Neural cell (in vitro differentiated cells): ENCODE results near the gene MYO18B.

Source experiments
- EP300 ChIP-seq: fragments of 450-650 bp; conservative IDR thresholded peaks from 2 replicates; pipeline ENCODE4 v1.6.1; 2014; ENCODE audit warnings: antibody characterized with exemption, mild to moderate bottlenecking, moderate library complexity; ENCODE audit not compliant: poor library complexity, severe bottlenecking
- EZH2 ChIP-seq: fragments of 200-600, 300-800 bp; shearing (Covaris generic), sonication (generic); IDR thresholded peaks from 2 replicates; pipeline ENCODE4 v1.6.1; 2014; ENCODE audit warnings: antibody characterized with exemption, low read length, borderline replicate concordance, mild to moderate bottlenecking; ENCODE audit not compliant: insufficient read depth, poor library complexity, severe bottlenecking
- MXI1 ChIP-seq: fragments of 450-650 bp; conservative IDR thresholded peaks from 2 replicates; pipeline ENCODE4 v1.6.1; 2014; ENCODE audit warnings: antibody characterized with exemption, mild to moderate bottlenecking; ENCODE audit not compliant: poor library complexity, severe bottlenecking
- POLR2AphosphoS5 ChIP-seq: IDR thresholded peaks from 2 replicates; pipeline ENCODE4 v1.6.1; 2012
- SMC3 ChIP-seq: fragments of 450-650 bp; conservative IDR thresholded peaks from 2 replicates; pipeline ENCODE4 v1.6.1; 2014; ENCODE audit warnings: antibody characterized with exemption, mild to moderate bottlenecking, moderate library complexity; ENCODE audit not compliant: poor library complexity
- TF ChIP-seq, protein P1 (sequence below): fragments of 450-650 bp; IDR thresholded peaks from 2 replicates; pipeline ENCODE4 v1.5.1; 2014; ENCODE audit warnings: antibody characterized with exemption, mild to moderate bottlenecking, moderate library complexity; ENCODE audit not compliant: poor library complexity, severe bottlenecking
- TF ChIP-seq, protein P2 (sequence below): IDR thresholded peaks from 2 replicates; pipeline ENCODE4 v1.6.1; 2012; ENCODE audit warnings: borderline replicate concordance

DNA sequence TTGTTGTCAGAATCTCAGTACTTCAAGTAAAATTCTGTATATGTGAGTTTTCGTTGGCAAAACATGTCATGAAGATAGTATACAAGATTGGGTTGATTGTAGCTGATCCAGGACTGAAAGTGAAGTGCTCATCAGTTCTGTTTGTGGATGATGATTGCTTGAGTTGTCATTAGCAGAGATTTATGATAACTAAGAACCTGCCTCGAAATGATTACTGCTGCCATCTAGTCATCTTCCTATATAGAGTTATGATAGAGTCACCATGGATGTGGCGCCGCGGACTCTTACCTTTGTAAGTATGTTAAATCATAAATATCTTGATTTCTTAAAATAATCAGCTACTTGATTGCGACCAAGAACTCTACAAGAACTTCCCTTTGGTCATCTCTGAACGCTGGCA lies 27.9 kb upstream of the MYO18B start:
- no peak for TF ChIP-seq EZH2
- TF ChIP-seq MXI1, result no peak
- TF ChIP-seq, protein P1, sequence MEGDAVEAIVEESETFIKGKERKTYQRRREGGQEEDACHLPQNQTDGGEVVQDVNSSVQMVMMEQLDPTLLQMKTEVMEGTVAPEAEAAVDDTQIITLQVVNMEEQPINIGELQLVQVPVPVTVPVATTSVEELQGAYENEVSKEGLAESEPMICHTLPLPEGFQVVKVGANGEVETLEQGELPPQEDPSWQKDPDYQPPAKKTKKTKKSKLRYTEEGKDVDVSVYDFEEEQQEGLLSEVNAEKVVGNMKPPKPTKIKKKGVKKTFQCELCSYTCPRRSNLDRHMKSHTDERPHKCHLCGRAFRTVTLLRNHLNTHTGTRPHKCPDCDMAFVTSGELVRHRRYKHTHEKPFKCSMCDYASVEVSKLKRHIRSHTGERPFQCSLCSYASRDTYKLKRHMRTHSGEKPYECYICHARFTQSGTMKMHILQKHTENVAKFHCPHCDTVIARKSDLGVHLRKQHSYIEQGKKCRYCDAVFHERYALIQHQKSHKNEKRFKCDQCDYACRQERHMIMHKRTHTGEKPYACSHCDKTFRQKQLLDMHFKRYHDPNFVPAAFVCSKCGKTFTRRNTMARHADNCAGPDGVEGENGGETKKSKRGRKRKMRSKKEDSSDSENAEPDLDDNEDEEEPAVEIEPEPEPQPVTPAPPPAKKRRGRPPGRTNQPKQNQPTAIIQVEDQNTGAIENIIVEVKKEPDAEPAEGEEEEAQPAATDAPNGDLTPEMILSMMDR, result no peak
- TF ChIP-seq, protein P2, sequence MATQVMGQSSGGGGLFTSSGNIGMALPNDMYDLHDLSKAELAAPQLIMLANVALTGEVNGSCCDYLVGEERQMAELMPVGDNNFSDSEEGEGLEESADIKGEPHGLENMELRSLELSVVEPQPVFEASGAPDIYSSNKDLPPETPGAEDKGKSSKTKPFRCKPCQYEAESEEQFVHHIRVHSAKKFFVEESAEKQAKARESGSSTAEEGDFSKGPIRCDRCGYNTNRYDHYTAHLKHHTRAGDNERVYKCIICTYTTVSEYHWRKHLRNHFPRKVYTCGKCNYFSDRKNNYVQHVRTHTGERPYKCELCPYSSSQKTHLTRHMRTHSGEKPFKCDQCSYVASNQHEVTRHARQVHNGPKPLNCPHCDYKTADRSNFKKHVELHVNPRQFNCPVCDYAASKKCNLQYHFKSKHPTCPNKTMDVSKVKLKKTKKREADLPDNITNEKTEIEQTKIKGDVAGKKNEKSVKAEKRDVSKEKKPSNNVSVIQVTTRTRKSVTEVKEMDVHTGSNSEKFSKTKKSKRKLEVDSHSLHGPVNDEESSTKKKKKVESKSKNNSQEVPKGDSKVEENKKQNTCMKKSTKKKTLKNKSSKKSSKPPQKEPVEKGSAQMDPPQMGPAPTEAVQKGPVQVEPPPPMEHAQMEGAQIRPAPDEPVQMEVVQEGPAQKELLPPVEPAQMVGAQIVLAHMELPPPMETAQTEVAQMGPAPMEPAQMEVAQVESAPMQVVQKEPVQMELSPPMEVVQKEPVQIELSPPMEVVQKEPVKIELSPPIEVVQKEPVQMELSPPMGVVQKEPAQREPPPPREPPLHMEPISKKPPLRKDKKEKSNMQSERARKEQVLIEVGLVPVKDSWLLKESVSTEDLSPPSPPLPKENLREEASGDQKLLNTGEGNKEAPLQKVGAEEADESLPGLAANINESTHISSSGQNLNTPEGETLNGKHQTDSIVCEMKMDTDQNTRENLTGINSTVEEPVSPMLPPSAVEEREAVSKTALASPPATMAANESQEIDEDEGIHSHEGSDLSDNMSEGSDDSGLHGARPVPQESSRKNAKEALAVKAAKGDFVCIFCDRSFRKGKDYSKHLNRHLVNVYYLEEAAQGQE, result no peak
- TF ChIP-seq SMC3, result no peak
- no peak for TF ChIP-seq POLR2AphosphoS5
- TF ChIP-seq EP300, result no peak
